ENCODE results near the gene VPS33A.
A peak's percentile ranks its signal among the peaks of the same experiment; 100 is the strongest.
"Not testable (repeated sequence)": the region's sequence is repeated elsewhere in the genome, so short reads cannot be mapped to it uniquely, and the experiment has no call there.

VPS33A gene

DNA sequence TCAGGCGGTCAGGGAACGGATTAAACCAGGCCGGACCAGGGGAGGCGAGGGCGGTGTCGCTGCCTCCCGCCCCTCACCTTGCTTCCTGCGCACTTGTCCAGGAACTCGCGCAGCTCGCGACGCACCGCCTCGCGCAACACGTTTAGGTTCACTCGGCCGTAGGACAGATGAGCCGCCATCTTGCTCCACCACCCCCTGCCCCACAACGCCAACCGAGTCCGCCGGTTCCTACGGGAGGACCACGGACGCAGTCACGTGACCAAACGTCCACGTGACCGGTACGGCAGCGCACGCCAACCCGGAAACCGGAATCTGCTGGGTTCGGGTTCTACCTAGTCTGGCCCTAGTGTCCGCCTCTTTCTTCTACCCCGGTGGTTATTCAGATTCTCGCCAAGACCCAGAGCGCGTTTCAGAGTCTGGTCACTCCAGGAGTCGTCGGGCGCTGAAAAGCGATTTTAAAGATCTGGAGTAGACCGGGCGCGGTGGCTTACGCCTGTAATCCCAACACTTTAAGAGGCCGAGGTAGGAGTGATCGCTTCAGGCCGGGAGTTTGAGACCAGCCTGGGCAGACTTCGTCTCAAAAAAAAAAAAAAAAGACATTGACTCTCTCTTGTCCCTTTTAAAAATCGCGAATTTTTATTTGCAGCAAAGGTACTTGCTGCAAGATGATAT, at the start of gene VPS33A:
VPS33A (minus strand) TSS at position 265 of the 672 bp plus-strand sequence; CDS start at position 179, 86 bp downstream.
- peak; percentile 98 for DNase-seq (ENCODE audit: low spot score)

DNA sequence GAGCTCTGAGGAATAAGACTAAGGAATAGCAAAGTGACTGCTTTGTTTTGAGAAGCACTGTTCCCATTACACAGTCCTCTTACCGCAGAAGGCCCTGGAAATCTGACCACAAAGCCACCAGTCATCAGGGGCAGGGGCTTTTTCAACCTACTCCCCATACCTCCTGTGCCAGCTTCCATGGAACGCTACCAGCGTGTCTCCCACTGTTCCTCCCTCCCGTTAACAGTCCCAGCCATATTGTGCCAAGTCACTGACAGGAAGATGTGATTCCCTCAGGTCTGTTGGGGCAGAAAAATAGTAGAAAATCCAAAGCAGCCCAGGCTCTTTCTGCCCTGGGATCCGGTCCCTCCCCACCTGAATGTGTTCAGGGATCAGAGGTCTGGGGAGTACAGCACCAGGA, 46.6 kb upstream of the VPS33A start:
- DNase-seq (ENCODE audit: low spot score), result no peak

DNA sequence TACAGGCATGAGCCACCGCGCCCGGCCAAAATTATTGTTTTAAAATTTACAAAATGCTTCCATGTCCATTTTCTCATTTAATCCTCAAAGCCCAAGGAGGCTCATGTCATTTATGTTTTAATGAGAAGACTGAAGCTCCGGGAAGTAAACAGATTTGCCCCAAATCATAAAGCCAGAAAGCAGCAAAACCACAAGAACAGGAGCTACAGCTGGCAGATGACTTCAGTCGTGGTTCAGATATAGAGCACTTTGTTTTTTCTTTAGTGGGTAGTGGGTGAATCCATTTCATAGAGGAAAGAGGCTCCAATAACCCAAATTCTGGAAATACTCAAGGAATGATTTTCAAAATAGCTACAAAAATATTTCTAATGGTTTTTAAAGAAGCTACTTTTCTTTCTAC, 45.4 kb upstream of the VPS33A start:
- DNase-seq (ENCODE audit: low spot score), result no peak

DNA sequence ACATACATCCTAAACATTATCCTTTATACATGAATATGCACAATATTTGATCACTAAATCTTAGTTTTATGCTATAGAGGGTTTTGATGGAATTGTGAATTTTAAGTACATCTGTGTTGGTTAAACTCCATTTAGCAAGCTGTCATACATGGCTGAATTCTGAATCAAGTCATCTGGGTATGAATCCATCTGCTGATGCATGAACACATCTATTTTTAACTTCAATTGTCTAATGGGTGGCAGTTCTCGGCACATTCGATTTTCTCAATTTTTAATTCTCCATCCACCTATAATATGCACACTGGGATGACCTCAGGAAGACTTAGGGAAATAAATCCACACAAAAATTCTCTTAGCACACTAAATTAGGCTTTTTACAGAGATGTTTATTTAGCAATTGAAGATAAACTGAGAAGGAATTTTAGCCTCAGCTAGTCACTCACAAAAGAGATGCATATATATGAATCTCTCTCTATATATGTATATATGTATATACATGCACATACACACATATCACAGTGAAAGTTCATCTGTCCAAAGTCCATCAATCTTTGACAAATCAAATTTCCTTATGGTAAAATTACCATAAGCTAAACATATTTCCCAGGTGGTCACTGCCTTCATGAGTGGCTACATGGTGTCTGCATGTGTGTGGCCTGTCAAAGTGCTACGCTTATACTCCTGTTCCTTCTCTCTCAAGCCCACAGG, 44.5 kb upstream of the VPS33A start:
- no peak for DNase-seq (ENCODE audit: low spot score)

DNA sequence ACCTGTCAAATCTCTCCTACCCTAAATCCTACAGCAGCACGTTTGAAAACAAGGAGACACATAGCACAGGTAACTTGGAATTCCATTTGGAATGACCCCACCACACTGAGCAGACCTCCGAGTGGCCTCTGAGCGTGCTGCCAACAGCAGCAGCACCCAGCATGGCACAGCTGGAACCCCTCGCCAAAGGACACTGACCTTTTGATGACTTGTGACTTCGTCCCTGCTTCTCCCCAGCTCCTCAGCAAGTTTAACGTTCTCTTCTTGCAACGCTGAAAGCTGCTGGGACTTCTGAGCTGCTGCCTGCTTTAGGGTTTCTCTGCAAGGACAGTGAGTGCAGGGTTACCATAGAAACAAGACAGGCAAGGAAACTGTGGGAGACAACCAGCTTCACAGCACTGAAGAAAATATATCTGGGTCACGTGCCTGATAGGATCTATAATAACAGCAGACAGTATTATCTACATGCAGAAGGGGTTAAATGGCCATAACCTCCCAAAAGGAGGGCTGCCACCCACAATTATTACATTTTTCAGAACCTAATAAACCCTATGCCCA, 43.3 kb upstream of the VPS33A start:
- DNase-seq (ENCODE audit: low spot score), result no peak

DNA sequence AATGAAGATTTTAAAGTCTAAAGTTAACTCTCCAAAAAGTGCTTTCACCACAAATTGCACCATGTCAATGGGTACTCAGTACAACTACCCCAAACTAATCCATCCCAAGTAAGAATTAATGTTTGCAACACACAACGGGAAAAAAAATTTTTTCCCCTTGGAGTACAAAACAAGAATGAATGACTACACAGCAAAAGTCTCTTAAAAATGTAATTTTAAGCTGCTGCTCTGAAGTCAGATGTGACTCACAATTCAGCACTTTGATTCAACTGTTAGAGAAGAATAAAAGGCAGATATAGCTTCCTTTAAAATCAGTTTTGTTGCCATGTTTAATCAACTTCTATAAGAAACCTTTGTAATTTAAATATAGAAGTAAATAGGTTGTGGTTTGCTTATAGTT, 42.5 kb upstream of the VPS33A start:
- no peak for DNase-seq (ENCODE audit: low spot score)

DNA sequence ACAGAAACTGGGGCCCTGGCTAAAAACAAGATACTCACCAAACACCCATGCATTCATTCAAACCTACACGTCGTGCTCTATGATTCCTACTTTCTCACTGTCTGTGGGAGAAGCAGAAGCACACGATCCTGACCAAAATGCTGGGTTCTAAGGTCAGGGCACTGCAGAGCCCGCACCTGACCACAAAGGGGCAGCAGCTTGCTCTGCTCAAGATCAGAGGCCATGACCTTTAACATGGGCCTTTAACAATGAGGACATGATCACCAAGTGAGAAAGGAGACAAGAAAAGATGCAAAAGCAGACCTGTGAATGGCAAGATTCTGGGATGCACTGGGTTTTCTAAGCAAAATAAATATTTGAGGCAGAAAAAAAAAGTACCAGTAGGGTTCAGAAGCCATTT, 40.1 kb upstream of the VPS33A start:
- no peak for DNase-seq (ENCODE audit: low spot score)

DNA sequence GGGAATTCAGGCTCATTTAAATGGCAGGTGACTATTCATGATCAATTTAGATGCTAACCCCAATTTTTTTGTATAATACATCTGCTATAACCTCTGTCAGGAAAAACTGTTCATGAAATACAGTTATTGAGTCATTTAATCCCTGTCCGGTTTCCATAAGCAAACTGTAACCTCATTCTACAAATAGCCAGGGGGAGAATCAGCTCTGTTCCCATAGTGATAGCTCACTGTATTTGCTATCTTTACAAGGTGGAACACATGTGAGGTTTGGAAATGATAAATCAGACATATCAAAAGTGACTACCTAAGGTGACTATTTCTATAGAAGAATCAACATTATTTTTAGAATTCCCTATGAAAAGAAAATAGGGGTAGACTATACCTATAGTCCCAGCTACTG, 38.6 kb upstream of the VPS33A start:
- no peak for DNase-seq (ENCODE audit: low spot score)

DNA sequence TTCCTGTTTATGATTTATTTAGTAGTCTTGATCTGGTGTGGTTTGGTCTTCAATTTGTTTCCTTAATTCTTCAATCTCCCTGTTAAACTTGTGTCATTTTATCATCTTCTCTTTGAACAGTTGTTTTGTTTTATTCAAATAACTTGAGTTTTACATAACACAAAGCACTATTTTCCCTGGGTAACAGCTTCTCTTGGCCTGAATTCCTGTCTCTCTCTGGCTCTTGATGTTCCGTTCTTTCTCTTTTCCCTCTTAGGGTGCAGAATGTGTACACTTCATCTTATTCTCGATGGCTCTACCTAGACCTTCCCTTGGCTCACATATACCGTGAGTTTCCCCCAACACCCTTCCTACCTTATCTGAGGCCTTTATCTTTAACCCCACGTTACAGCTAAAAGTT, 36.8 kb upstream of the VPS33A start:
- DNase-seq (ENCODE audit: low spot score), result no peak

DNA sequence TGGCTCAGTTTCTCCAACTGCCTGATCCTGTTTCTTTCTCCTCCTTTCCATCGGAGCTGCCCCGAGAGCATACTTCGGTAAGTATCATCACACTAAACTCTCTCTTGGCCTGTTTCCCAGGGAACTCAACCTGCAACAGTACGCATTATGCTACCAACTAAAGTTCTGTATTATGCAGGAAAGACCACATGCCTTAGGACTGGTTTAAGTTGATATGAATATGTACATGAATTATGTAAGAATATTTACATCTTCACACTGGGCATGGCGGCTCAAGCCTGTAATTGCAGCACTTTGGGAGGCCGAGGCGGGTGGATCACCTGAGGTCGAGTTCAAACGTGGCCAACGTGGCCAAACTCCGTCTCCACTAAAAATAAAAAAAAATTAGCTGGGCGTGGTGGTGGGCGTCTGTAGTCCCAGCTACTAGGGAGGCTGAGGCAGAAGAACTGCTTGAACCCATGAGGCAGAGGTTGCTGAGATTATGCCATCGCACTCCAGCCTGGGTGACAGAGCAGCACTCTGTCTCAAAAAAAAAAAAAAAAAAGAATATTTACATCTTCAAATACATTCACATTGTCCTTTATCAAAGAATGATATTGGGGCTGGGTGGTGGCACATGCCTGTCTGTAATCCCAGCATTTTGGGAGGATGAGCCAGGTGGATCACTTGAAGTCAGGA, 31.9 kb upstream of the VPS33A start:
- DNase-seq (ENCODE audit: low spot score), result no peak

DNA sequence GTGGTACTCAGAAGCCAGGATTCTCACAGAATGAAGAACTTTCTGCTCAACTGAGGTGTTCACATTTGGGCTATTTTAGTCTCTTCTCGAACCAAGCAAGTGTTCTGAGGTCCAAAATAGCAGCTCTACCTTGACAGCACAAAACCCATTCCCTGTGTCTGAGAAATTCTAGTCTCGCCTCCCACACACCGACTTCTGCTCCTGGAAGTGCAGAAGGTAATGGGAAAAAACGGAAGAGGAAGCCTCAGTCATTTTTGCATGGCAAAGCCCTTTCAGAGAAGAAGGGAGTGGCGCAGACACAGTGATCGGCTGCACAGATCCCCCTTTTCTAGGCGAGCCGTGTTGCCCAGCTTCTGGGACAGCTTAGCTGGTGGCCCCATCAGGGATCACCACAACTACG, 31.2 kb upstream of the VPS33A start:
- no peak for DNase-seq (ENCODE audit: low spot score)

DNA sequence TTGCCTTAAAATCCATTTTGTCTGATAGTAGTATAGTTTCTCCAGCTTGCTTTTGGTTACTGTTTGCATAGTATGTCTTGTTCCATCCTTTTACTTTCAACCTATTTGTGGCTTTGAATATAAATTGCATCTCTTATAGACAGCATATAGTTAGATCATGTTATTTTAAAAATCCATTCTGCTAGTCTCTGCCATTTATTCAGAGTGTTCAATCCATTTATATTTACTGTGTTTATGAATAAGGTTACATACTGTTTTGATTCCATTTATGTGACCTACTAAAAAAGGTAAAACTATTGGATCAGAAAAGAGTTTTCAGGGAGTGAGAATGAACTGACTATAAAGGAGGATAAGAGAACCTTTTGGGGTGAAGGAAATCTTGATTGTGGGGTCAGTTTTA, 29.6 kb upstream of the VPS33A start:
- DNase-seq (ENCODE audit: low spot score), result no peak

DNA sequence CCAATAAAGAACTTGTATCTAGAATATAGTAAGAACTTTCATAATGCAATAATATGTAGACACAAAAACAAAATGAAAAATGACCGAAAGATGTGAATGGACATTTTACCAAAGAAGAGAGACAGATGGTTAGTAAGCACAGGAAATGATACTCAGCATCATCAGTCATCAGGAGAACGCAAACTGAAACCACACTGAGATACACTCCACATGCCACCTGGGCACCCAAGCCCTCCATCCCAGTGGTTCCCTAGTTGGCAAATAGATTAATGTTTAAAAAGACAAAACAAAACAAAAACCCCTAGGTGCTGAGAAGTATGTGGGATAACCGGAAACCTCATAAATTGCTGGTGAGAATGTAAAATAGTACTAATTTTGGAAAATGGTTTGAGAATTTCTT, 26.8 kb upstream of the VPS33A start:
- no peak for DNase-seq (ENCODE audit: low spot score)

DNA sequence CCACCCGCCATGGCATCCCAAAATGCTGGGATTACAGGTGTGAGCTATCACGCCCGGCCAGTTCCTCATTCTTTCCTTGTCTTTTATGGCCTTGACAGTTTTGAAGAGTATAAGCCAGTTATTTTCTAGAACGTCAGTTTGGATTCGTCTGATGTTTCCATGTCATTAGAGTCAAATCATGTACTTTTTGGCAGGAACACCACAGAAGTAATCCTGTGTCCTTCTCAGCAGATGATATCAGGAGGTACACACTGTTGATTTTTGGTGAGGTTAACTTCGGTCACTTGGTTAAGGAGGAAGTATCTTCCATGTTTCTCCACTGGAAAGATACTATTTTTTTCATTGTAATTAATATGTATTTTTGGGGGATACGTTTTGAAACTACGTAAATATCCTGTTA, 25.1 kb upstream of the VPS33A start:
- no peak for DNase-seq (ENCODE audit: low spot score)

DNA sequence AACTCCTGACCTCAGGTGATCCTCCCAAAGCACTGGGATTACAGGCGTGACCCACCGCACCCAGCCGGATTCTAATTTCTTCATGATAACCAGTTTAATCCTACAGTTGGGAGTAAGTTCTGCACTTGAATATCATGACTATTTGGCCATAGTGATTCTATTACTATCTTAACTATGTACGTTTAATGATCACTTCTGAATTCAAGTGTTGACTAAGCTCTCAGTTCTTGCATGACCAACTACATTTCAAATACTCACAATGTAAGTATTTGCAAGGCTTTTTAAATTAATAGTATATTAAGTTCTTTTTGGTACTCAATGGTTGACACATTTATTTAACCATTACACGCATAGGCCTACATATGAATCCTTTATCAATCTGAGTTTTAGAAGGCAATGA, 17.4 kb upstream of the VPS33A start:
- DNase-seq (ENCODE audit: low spot score), result no peak

DNA sequence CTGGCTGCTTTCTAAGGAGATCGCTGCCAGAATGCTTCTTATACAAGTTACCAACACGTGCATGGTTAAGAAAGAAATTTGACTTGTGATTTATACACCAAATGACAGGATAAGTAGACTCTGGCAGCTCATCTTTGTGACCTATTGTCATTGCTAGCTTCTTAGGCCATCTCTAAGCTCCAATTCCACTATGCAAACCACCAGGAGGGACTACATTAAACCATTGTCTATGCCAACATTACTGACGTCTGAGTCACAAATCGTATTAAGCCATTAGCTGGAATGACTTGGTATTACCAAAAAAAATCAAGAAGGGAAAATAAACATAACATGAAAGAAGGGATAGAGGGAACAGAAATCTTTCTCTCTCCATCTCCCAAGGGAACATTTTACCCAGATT, 15.8 kb upstream of the VPS33A start:
- peak; percentile 73 for DNase-seq (ENCODE audit: low spot score)

DNA sequence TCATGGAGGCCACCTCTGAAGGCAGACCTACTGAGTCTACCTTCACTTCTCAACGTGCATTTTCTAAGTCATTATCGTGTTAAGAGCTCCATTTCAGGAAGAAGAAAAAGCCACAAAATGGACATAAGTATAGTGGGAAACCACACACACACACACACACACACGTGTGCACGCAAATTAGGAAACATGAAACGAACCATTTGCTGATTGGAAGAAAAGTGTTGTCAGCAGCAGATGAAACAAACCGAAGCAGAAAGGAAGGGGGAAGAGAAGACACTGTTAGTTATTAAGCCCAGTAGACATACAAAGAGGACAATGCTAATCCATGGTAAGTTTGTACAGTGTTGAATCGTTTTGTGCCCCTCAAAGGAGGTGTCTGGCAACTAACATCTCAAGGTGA, 9.9 kb upstream of the VPS33A start:
- DNase-seq (ENCODE audit: low spot score), result no peak

DNA sequence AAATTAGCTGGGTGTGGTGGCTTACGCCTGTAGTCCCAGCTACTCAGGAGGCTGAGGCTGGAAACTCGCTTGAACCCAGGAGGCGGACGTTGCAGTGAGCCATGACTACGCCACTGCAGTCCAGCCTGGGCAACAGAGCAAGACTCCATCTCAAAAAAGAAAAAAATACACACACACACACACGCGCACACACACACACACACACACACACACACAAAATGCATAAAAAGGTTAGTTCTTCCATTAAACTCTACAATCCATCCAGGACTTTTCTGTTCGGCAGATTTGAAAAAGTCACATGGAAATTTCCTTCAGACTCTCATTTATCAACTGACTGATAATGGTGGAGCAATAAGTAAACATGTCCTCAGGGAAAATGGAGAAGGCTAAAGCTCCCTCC, 9.2 kb upstream of the VPS33A start:
- no peak for DNase-seq (ENCODE audit: low spot score)

DNA sequence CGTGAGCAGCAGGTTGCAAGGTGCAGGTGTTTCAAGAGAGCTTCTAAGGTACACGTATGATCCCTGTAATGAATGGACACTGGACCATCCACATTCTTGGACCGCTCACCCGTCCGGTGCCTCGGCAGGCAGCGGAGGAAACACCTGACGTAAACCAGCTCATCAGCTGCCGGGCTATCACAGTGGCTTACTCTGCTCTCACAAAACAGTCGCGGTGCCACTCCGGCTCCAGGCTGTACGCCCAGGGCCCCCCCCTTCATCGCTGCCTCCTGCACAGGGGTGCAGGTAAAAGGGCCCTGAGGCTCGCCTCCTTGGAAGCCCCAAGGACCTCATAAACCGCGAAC, 436 bp downstream of the VPS33A start:
- peak; percentile 31 for DNase-seq (ENCODE audit: low spot score)

DNA sequence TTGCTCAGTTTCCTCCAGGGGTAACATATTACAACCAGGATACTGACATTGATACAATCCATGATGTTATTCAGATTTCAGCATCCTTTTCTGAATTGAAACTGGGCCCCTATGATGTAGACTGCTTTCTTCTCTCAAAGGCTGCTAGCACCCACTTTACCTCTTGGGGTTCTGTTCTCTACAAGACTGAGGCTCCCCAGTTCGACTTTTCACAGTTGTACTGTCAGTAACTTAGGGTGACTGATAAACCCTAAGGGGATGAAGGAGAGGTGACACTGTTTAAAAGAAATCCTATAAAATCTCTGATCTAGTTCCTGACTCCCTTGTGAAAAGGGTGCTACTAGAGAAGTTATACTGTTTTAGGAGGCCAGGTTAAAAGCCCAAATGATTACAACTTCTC, 818 bp downstream of the VPS33A start:
- DNase-seq (ENCODE audit: low spot score), result no peak

DNA sequence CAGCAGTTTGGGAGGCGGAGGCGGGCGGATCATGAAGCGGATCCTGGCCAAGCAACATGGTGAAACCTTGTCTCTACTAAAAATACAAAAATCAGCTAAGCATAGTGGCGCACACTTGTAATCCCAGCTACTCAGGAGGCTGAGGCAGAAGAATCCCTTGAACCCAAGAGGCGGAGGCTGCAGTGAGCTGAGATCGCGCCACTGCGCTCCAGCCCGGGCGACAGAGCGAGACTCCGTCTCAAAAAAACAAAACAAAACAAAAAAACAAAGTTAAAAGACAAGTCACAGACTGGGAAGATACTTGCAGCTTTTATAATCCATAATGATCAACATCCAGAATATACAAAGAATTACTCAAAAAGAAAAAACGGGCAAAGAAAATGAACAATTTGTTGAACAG, 5.6 kb downstream of the VPS33A start:
- DNase-seq (ENCODE audit: low spot score), result not testable (repeated sequence)

DNA sequence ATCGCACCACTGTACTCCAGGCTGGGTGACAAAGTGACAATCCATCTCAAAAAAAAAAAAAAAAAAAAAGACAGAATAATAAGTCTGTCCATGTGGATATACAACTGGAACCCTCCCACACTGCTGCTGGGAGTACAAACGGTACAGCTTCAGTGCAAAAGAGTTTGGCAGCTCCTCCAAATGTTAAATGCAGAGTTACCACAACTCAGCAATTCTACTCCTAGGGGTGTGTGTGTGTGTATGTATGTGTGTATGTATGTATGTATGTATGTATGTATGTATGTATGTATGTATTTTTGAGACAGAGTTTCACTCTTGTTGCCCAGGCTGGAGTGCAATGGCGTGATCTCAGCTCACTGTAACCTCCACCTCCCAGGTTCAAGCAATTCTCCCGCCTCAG, 7.4 kb downstream of the VPS33A start:
- not testable (repeated sequence) for DNase-seq (ENCODE audit: low spot score)

DNA sequence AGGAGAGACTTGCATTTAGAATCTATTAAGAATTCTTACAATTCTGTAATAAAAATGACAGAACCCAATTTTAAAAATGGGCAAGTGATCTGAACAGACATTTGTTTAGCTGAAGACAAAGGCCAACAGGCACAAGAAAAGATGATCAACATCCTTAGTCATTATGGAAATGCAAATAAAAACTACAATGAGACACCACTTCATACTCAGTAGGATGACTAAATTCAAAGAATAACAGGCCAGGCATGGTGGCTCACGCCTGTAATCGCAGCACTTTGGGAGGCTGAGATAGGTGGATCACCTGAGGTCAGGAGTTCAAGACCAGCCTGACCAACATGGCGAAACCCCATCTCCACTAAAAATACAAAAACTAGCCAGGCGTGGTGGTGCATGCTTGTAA, 7.8 kb downstream of the VPS33A start:
- DNase-seq (ENCODE audit: low spot score), result not testable (repeated sequence)

Measured in hepatic stellate cell (primary cell).